ENCODE data around the gene ASB3.
"Not testable (repeated sequence)": the region's sequence is repeated elsewhere in the genome, so short reads cannot be mapped to it uniquely, and the experiment has no call there.

Gene ASB3

DNA sequence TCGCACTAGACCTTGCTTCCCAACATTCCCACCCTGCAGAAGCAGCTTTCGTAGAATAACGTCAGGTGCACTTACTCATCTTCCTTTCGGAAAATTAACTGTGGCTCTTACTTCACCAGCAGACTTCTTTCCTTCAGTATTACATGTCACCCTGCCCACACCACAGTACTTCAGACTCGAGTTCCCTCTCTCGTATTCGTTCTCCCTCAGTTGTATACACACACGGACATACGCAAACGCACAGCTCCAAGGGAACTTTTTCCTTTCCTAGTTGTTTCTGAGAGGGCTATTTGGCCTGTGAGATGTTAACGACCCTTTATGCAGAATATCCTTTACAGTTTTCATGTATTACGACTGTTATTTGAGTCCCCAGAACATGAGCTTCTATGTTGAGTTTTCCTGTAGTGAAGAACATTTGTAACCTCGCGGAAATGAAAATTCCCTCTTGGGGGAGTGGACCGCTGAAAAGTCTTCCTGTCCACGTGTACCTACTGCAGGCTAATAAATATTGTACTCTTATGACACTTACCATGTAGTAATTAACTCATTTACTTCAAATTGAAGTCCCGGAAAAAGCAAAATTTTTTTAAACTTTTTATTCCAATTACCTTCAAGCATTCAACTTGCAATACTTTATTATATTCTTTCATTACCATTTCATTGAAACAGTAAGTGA, 999 bp upstream of the ASB3 start:
- DNase-seq (ENCODE audit: low read depth): no peak

DNA sequence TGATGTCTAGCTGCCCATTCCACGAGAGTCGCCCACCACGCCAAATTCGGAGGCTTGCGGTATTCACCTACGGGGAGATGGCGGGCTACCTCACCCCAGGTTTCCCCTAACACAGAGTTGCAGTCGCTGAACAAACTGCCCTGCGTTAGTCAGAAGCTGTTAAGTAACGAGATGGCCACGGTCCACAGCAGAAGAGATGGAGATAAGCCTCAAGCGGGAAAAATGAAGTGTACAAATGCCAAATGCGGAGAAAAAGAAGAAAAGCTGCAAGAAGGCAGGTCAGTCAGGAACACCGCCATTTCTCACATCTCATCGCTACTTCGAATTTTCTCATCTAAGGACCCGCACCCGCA, 425 bp downstream of the ASB3 start:
- DNase-seq (ENCODE audit: low read depth): no peak

DNA sequence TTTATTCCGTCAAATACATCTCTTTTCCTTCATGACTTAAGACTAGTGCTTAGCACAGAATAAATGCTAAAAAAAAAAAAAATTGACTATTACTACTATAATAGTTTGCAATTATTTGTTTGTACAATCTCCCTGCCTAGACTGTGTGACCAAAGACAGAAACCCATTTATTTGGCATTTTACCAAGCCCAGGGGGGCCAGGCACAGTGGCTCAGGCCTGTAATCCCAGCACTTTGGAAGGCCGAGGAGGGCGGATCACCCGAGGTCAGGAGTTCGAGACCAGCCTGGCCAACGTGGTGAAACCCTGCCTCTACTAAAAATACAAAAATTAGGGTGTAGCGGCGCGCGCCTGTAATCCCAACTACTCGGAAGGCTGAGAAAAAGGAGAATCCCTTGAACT, 1.4 kb downstream of the ASB3 start:
- DNase-seq (ENCODE audit: low read depth): no peak

DNA sequence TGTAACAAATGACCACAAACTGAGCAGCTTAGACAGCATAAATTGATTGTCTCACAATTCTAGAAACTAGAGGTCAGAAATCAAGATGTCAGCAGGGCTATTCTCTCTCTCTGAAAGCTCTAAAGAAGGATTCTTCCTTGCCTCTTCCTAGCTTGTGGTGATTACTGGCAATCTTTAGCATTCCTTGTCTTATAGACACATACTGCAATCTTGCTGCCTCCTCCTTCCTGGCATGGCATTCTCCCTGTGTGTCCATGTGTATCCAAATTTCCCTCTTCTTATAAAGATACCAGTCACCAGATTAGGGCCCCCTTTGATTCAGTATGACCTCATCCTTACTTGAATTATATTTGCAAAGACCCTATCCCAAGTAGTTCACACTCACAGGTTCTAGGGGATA, 2.3 kb downstream of the ASB3 start:
- DNase-seq (ENCODE audit: low read depth): no peak

DNA sequence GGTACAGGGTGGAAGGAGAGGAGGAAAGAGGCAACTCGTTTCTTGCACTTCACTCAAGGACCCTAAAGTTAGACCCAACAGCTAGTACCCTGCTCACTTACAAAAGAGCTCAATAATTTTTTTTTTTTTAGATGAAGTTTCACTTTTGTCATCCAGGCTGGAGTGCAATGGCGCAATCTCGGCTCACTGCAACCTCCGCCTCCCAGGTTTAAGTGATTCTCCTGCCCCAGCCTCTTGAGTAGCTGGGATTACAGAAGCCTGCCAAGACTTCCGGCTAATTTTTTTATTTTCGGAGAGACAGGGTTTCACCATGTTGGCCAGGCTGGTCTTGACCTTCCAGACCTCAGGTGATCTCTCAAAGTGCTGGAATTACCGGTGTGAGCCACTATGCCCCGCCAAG, 4.1 kb downstream of the ASB3 start:
- DNase-seq (ENCODE audit: low read depth): no peak

DNA sequence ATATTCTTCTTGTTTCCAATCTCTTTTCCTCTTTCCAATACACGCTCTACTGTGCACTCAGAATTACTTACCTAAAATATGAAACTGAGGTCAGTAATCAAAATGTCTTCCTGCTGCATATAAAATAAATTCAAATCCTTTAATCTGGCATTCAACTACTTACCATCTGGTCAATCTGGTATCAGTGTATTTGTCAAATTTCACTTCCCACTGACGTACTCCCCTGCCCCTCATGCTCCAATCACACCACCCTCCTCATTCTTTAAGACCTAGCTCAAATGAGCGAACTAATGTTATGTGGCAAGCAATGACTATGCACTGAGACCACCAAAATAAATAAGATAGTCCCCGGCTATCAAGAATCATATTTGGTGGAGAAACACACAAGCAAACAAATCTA, 6.7 kb downstream of the ASB3 start:
- DNase-seq (ENCODE audit: low read depth): no peak

DNA sequence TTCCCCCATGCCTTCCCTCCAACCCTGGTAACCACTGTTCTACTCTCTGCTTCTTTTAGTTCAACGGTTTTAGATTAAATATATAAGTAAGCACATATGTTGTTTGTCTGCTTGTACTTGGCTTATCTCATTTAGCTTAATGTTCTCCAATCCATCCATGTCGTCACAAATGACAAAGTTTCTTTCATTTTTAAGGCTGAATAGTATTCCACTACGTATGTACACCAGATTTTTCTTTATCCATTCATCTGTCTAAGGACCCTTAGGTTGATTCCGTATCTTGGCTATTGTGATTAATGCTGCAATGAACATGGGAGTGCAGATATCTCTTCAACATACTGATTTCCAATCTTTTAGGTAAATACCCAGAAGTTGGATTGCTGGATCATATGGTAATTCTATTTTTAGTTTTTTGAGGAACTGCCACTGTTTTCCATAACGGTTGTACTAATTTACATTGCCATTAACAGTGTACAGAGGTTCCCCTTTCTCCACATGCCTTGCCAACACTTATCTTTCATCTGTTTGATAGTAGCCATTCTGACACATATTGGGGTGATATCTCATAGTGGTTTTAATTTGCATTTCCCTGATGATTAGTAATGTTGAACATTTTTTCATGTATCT, 8.1 kb downstream of the ASB3 start:
- no peak for DNase-seq (ENCODE audit: low read depth)

DNA sequence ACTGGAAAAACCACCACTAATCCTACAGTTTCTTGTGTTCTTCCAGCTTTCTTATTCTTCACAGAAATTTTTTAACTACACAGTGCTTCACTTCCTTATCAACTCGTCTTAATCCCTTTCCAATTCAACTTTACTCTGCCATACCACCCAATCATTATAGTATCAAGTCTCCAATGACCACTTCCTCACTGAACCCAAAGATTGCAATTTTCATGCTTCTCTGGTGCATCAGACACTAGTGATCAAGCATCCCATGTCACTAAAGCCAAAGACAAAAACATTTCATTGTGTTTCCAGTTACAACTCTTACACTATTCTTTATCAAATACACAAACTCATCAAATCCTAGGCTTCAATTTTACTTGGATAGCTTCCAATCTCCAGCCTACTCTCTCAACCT, 9.6 kb downstream of the ASB3 start:
- no peak for DNase-seq (ENCODE audit: low read depth)

DNA sequence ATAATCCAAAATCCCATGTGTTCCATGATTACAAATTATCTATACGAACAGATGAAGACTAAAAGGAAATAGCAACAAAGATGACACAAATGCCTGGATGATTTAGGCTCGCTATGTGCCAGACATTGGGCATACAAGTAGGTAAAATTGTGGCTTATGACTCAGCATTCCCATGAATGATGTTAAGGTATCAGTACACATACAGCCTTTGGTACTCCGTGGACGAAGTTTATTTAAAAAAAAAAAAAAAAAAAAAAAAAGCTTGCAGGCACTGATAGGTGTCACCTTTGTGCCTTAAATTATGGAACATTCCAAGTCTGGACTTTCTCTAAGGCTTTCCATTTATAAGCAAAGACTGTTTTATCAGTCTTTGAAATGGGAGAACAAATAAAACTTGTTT, 16.5 kb downstream of the ASB3 start:
- no peak for DNase-seq (ENCODE audit: low read depth)

DNA sequence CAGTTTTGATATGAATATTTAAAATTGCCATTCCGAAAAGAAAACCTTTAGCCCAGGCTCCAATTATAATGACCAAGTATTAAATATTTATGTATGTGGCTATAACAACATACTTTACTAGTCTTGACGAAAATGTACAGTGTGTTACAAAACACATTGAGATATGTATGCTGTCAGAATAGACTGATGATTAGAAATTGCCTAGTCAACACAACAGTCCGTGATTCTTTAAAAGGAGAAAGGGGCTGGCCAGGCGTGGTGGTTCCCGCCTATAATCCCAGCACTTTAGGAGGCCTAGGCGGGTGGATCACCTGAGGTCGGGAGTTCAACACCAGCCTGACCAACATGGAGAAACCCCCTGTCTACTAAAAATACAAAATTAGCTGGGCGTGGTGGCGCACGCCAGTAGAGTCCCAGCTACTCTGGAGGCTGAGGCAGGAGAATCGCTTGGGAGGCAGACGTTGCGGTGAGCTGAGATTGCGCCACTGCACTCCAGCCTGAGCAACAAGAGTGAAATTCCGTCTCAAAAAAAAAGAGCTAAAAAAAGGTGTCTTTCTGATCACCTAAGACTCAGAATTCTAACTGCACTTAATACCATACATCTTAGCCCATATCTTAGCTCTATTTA, 17.3 kb downstream of the ASB3 start:
- DNase-seq (ENCODE audit: low read depth): no peak

DNA sequence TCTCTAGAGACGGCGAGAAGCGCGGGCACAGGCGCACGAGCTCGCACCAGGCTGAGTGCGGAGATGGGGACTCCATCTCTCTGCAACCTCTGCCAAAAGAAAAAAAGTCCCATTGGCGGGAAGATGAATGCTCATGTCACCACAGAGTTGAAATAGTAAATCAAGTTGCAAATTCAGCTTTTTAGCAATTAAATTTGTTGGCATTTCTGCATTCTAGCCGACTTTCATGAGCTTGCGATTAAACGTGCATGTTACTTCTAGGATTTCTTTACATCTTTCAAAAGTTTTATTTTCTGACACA, 18.6 kb downstream of the ASB3 start:
- no peak for DNase-seq (ENCODE audit: low read depth)

DNA sequence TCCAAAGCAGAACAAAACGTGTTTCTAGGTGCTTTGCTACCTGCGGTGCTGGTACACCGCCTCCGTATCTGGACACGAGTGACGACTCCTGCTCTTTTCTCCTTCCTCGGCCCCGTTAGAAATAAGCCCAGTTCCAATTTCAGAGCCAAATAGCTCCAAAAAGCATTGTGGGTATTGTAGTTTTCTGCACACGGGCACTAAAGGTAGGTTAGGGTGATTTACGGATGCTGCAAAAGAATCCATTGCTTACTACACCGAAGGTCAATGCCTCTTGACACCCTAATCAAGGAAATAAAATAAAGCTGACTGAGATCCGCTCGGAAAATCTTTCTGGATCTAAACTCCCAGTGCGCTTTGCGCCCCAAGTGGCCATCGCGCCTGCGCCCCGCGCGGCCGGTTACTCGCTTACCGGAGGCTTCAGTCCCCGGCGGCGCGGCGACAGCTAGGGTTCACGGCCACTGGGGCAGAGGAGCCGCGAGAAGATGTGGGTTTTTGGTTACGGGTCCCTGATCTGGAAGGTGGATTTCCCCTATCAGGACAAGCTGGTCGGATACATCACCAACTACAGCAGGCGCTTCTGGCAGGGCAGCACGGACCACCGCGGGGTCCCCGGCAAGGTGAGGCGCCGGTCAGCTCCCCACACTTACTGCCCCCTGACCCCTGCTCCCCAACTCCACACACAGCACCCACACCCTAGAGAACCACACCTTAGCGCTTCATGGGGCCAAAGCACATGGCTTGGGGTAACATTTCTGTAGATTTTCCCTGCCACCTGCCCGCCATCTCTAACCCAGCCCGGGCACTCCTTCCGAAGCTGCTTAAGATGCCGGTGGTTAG, 19.1 kb downstream of the ASB3 start, which contains the start of gene CHAC2:
Gene CHAC2 (plus strand): TSS at position 400 of the 837 bp plus-strand sequence. CDS start 83 bp downstream, at position 483.
- DNase-seq (ENCODE audit: low read depth): peak; percentile 73

DNA sequence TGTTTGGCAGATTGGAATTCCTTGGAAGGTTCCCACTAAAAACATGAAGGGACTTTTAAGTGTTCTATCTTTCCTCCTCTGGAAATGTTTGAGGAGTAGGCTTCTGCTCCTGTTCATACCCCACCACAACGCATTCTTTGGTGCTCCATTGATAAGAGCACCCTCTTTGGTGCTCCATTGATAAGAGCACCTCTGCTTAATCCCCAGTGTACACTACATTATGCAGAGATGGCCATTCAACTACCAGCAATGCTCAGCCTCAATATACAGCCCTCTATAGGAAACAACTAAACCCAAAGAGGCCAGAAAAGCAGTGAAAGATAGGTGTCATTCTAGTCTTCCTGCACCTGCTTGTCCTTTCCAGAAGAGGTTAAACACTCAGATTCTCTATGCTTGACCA, 21.0 kb downstream of the ASB3 start:
- no peak for DNase-seq (ENCODE audit: low read depth)

DNA sequence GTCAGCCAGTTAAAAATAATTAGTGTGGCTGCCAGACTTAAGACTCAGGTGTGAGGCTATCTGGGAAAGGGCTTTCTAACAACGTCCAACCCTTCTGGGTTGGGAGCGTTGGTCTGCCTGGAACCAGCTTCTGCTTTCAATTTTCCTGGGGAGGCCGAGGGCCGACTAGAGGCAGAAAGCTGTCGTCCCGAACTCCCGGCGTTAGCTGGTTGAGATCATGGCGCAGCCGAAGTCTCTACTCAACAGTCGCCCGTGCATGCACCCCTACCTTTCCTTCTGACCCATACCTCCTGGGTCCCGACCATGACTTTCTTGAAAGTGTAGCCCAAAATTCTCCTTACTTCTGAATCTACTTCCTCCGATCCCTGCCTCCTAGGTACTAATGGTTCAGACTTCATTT, 29.5 kb downstream of the ASB3 start:
- not testable (repeated sequence) for DNase-seq (ENCODE audit: low read depth)

DNA sequence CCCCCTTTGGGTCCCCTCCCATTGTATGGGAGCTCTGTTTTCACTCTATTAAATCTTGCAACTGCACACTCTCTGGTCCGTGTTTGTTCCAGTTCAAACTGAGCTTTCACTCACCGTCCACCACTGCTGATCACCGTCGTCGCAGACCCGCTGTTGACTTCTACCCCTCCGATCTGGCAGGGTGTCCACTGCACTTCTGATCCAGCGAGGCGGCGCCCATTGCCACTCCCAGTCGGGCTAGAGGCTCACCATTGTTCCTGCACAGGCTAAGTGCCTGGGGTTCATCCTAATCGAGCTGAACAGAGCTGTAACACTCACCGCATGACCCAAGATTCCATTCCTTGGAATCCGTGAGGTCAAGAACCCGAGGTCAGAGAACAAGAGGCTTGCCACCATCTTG, 30.1 kb downstream of the ASB3 start:
- no peak for DNase-seq (ENCODE audit: low read depth)

DNA sequence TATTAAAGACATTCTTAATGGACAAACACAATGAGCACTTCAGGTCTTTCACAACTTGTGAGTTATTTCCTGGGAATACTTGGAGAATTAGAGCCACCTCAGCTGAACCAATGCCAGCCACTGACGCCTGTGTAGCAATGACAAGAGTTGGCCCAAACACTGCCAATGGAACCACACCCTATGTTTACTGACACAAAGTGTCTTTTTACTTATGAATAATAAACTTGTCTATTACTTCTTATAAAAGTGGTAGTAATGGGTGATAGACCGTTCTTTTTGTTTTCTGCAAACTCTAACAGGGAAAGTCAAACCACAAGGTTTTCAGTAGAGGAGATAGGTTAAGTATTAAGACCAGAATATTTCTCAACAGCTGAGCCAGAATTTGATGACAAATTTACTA, 31.6 kb downstream of the ASB3 start:
- no peak for DNase-seq (ENCODE audit: low read depth)

DNA sequence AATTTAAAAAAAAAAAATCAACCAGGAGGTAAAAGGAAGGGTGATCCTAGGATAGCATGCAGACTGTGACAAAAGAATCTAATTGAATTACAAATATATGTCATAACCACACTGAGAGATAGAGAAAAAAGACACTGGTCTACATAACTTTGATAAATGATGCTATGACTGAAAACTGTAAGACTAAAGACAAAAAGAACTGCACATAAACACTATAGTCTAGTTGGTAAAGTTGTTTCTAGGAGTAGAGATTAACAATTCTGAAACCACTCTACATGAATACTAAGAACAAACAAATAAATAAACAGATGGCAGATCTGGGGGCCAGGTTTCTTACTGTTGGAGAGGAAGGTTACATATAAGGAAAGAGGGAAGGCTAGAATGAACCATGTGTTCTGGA, 33.7 kb downstream of the ASB3 start:
- DNase-seq (ENCODE audit: low read depth): no peak

DNA sequence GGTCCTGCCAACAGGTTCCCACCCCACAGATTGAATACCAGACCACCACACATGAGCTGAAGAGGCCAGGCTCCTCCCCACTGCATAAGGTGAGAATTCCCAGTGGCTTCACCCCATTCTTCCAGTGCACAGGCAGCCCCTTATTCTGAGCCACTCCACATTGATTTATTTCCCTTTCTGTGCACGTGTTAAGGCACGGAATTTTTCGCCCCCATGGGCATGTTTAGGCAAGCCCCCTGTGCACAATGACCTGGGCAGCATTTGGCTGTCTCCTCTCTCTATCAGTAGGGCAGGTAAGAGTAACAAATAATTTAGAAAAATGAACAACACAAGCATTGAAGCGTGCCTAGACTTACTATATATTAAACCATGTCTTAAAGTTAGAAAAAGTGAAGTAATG, 34.4 kb downstream of the ASB3 start:
- no peak for DNase-seq (ENCODE audit: low read depth)

DNA sequence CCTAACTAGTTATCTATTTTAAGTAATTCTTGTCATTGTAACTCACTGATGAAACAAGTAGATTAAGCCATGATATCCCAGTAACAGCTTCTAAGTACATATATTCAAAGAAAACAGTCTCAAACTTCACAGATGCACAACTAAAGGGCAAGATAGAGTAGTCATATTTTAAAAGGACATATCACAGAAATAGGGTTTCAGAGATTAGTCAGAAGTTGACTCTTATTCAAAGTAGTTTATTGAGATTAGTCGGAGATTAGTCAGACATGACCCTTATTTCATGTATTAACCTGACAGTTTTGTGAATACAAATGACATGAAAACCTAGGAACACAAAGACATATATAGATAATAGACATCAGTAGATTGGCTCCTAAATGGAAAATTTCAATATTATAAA, 35.0 kb downstream of the ASB3 start:
- DNase-seq (ENCODE audit: low read depth): no peak

DNA sequence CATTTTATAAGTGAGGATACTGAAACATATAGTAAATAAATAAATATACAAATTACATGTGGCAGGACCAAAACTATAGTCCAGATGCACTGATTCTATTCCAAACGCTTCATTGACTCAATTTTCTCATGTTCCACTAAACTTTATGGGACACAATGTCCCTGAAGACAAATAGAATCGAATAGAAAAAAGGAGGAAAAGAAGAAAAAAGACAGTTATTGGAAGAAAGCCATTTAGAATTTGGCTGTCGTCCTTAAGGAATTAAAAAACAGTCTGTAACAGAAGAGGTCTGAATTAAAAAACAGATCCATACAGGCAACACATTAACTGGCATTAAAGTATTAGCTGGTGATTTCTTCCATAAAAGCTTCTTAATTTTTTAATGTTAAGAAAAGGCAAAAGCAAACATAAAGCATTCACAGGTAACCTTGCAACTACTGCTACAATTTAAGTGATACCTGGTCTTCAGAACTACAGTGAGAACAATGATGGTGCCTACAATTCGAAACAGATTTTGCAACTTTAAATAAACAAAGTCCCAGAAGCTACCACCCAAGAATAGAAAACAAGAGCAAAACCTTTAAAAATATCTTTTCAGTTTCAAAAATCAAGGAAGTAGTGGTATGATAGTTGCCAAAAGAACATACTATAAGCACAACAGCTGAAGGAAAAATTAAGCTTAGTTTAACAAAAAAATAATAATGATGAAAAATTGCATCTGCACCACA, 36.5 kb downstream of the ASB3 start:
- DNase-seq (ENCODE audit: low read depth): no peak

DNA sequence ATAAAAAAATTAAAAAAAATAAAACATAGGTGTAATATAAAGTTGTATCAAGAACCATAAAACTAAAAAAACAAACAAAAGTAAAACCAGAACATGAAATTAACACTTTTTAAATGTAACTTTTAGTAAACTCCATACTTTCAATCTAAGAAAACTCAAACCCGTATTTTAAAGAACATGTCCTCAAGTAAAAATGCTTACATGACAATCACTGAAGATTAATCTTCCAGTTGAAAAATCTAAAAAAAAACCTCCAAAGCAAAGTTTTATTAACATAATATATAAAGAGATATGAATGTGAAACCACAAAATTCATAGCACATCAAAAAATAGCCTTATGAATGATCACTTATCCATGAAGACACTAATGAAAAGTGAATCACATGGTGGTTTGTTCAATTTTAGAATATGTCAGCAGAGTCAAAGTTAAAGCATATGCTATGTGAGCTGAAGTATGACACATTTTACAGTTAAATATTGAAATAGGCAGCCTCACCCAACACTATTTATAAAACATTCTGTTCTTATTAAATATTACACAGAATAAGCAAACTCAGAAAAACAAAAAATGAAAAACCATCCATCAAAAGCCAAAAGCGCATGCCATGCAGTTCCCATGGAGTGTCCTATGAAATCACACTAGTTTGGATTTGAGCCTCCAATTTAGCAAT, 42.2 kb downstream of the ASB3 start:
- DNase-seq (ENCODE audit: low read depth): no peak

DNA sequence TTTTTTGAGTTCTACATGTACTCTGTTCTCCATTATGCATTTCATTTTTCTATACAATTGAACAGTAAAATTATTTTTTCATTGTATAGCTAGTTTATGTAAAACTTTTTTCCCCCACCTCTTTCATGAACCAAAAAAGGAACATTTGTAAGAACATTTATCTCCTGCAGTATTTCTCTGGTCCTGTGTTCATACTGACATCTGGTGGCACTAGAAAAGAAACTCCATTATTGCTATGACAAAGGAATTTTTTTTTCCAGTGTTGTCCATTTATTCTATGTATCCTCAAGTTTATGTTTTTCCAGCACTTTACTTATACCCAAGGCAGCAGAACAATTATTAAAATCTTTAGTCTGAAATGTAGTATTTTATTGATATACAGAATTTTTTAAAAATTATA, 46.6 kb downstream of the ASB3 start:
- DNase-seq (ENCODE audit: low read depth): no peak

Data from T-helper 22 cell (primary cell).